HepG2 (cell line): ENCODE results near the gene ASPHD1. TPM values are rescaled to one million over a fixed set of nuclear protein-coding genes. Genes with fewer than 3 reads are reported as not detected.

Source experiments
- ATF1 ChIP-seq: IDR thresholded peaks from 2 replicates; pipeline ENCODE4 v1.6.1; 2016; ENCODE audit warnings: mild to moderate bottlenecking, control low read depth
- EED ChIP-seq: sonication (generic); formaldehyde crosslinking; IDR thresholded peaks from 2 replicates; pipeline ENCODE4 v1.5.0; 2020; ENCODE audit warnings: mild to moderate bottlenecking, missing genetic modification reagents
- FOXM1 ChIP-seq: sonication (generic); formaldehyde crosslinking; IDR thresholded peaks from 2 replicates; pipeline ENCODE4 v1.5.0; 2020; ENCODE audit warnings: missing genetic modification reagents
- IRX3 ChIP-seq: sonication (generic); formaldehyde crosslinking; IDR thresholded peaks from 2 replicates; pipeline ENCODE4 v1.8.1; 2023; ENCODE audit warnings: mild to moderate bottlenecking, low read depth, missing genetic modification reagents, borderline replicate concordance
- KDM2A ChIP-seq: sonication (generic); formaldehyde crosslinking; IDR thresholded peaks from 2 replicates; pipeline ENCODE4 v1.4.0; 2020; ENCODE audit warnings: low read depth, missing genetic modification reagents, borderline replicate concordance
- KDM5A ChIP-seq: fragments of 200-600 bp; sonication (generic); IDR thresholded peaks from 2 replicates; pipeline ENCODE4 v1.7.0; 2018; ENCODE audit warnings: antibody characterized with exemption, mild to moderate bottlenecking, low read length, borderline replicate concordance
- MAF1 ChIP-seq: sonication (generic); formaldehyde crosslinking; IDR thresholded peaks from 2 replicates; pipeline ENCODE4 v1.5.0; 2020; ENCODE audit warnings: missing genetic modification reagents, borderline replicate concordance
- MTF1 ChIP-seq: sonication (generic); formaldehyde crosslinking; IDR thresholded peaks from 2 replicates; pipeline ENCODE4 v1.5.0; 2020; ENCODE audit warnings: missing genetic modification reagents
- MXD4 ChIP-seq: IDR thresholded peaks from 2 replicates; pipeline ENCODE4 v1.6.1; 2016; ENCODE audit warnings: mild to moderate bottlenecking, missing biosample characterization, missing genetic modification reagents
- NR2F1 ChIP-seq, 2 experiments: fragments of 450-650 bp in 1 of 2; formaldehyde crosslinking in 1 of 2; IDR thresholded peaks; 2 replicates each; pipeline versions ENCODE4 v1.5.0 to v1.6.1; 2016 to 2020; ENCODE audit warnings: mild to moderate bottlenecking in 1 of 2, missing compliant biosample characterization in 1 of 2, missing genetic modification reagents in 1 of 2, moderate library complexity in 1 of 2
- PBX3 ChIP-seq: sonication (generic); formaldehyde crosslinking; IDR thresholded peaks from 2 replicates; pipeline ENCODE4 v1.8.1; 2023; ENCODE audit warnings: missing genetic modification reagents, inconsistent platforms, borderline replicate concordance
- RBFOX2 ChIP-seq: fragments of 200-400 bp; formaldehyde crosslinking; IDR thresholded peaks from 2 replicates; pipeline ENCODE4 v1.6.1; 2017; ENCODE audit warnings: low read depth, mild to moderate bottlenecking, low read length
- SMC3 ChIP-seq: IDR thresholded peaks from 2 replicates; pipeline ENCODE4 v1.6.1; 2011; ENCODE audit warnings: low read length, improper control_type of control experiment
- TEAD2 ChIP-seq: sonication (generic); formaldehyde crosslinking; IDR thresholded peaks from 2 replicates; pipeline ENCODE4 v1.9.0; 2021; ENCODE audit warnings: missing genetic modification reagents
- ZNF160 ChIP-seq: sonication (generic); formaldehyde crosslinking; IDR thresholded peaks from 2 replicates; pipeline ENCODE4 v1.8.0; 2022; ENCODE audit warnings: mild to moderate bottlenecking, inconsistent platforms, missing genetic modification reagents
- ZNF282 ChIP-seq: fragments of 450-650 bp; IDR thresholded peaks from 2 replicates; pipeline ENCODE4 v1.6.1; 2018; ENCODE audit not compliant: partially characterized antibody
- ZNF672 ChIP-seq: sonication (generic); formaldehyde crosslinking; IDR thresholded peaks from 2 replicates; pipeline ENCODE4 v1.8.1; 2022; ENCODE audit warnings: missing genetic modification reagents
- ZNF713 ChIP-seq: sonication (generic); formaldehyde crosslinking; IDR thresholded peaks from 2 replicates; pipeline ENCODE4 v1.4.0; 2020; ENCODE audit warnings: mild to moderate bottlenecking, missing genetic modification reagents
- ZNF749 ChIP-seq: sonication (generic); formaldehyde crosslinking; IDR thresholded peaks from 2 replicates; pipeline ENCODE4 v1.8.0; 2022; ENCODE audit warnings: mild to moderate bottlenecking, missing genetic modification reagents, moderate library complexity, borderline replicate concordance
- ZNF761 ChIP-seq: sonication (generic); formaldehyde crosslinking; conservative IDR thresholded peaks from 2 replicates; pipeline ENCODE4 v1.4.0; 2020; ENCODE audit warnings: mild to moderate bottlenecking, missing genetic modification reagents
- ZNF768 ChIP-seq: sonication (generic); formaldehyde crosslinking; IDR thresholded peaks from 2 replicates; pipeline ENCODE4 v1.4.0; 2020; ENCODE audit warnings: missing genetic modification reagents
- ZNF839 ChIP-seq: sonication (generic); formaldehyde crosslinking; IDR thresholded peaks from 2 replicates; pipeline ENCODE4 v1.4.0; 2020; ENCODE audit warnings: missing genetic modification reagents, mild to moderate bottlenecking, borderline replicate concordance
- ZSCAN21 ChIP-seq: sonication (generic); formaldehyde crosslinking; IDR thresholded peaks from 2 replicates; pipeline ENCODE4 v1.8.0; 2022; ENCODE audit warnings: mild to moderate bottlenecking, missing genetic modification reagents, moderate library complexity, borderline replicate concordance
- polyA plus RNA-seq, 8 experiments: library from polyadenylated mRNA; depleted of rRNA in 3 of 8; stranded (reverse) in 7 of 8; unstranded in 1 of 8; fragments of >200 nt; fragmentation: Illumina TruSeq in 4 of 8; extraction: Trizol in 4 of 8; gene quantifications; 2 replicates each; pipeline versions ENCODE4 v1.2.1 to v1.2.3, GENCODE V29; 2011 to 2016; ENCODE audit warnings: low read depth in 4 of 8, missing spikeins in 1 of 8, mixed read lengths in 1 of 8; ENCODE audit not compliant: insufficient read depth in 1 of 8
- total RNA-seq, 5 experiments: library from RNA; depleted of rRNA; stranded (reverse); fragments of >200 nt; fragmentation: Illumina TruSeq; extraction: Trizol; gene quantifications; 2 replicates each; pipeline ENCODE4 v1.2.3, GENCODE V29; 2016; ENCODE audit warnings: low read depth in 1 of 5
- TF ChIP-seq, protein P1 (sequence below): sonication (generic); formaldehyde crosslinking; IDR thresholded peaks from 2 replicates; pipeline ENCODE4 v1.4.0; 2020; ENCODE audit warnings: missing genetic modification reagents
- TF ChIP-seq, protein P2 (sequence below): sonication (generic); formaldehyde crosslinking; IDR thresholded peaks from 2 replicates; pipeline ENCODE4 v1.4.0; 2020; ENCODE audit warnings: missing genetic modification reagents, borderline replicate concordance

Gene ASPHD1
- total and polyA plus RNA-seq, 2 of the 13 experiments (the other 11 are each of a cell fraction or from before 2014, with no cell fraction given), result 13.1 to 19.7 TPM

- TF ChIP-seq KDM5A (no peak; the same call in 1 of the 2 replicates), EED (CRISPR knock-in tag) (no peak; the same call in 1 of the 2 replicates), RBFOX2 (peak; percentile 55; the same call in 1 of the 2 replicates), TEAD2 (CRISPR knock-in tag) (0 out of 2 replicates have a peak, but pooled peaks have one; percentile 6), ZNF749 (peak; percentile 90; the same call in 1 of the 2 replicates), ZNF672 (CRISPR knock-in tag) (no peak; the same call in 1 of the 2 replicates), MAF1 (CRISPR knock-in tag) (no peak), ZNF761 (CRISPR knock-in tag) (0 out of 2 replicates have a peak, but pooled peaks have one; percentile 29), ATF1 (CRISPR knock-in tag) (no peak), SMC3 (no peak), PBX3 (CRISPR knock-in tag) (no peak), FOXM1 (no peak), ZNF713 (0 out of 2 replicates have a peak, but pooled peaks have one; percentile 64), ZNF839 (CRISPR knock-in tag) (no peak), MXD4 (CRISPR knock-in tag) (no peak; the same call in 1 of the 2 replicates), ZNF768 (no peak), KDM2A (CRISPR knock-in tag) (0 out of 2 replicates have a peak, but pooled peaks have one; percentile 48), ZSCAN21 (peak; percentile 75; the same call in 1 of the 2 replicates), ZNF282 (no peak), NR2F1 (CRISPR knock-in tag; IDR thresholded peaks at IDR 0.05) (no peak; a peak in 1 of 4 replicates), ZNF160 (CRISPR knock-in tag) (no peak; the same call in 1 of the 2 replicates), MTF1 (CRISPR knock-in tag) (no peak; the same call in 1 of the 2 replicates), IRX3 (CRISPR knock-in tag) (no peak; the same call in 1 of the 2 replicates)
- TF ChIP-seq, protein P1, sequence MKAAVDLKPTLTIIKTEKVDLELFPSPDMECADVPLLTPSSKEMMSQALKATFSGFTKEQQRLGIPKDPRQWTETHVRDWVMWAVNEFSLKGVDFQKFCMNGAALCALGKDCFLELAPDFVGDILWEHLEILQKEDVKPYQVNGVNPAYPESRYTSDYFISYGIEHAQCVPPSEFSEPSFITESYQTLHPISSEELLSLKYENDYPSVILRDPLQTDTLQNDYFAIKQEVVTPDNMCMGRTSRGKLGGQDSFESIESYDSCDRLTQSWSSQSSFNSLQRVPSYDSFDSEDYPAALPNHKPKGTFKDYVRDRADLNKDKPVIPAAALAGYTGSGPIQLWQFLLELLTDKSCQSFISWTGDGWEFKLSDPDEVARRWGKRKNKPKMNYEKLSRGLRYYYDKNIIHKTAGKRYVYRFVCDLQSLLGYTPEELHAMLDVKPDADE (CRISPR knock-in tag), result no peak
- TF ChIP-seq, protein P2, sequence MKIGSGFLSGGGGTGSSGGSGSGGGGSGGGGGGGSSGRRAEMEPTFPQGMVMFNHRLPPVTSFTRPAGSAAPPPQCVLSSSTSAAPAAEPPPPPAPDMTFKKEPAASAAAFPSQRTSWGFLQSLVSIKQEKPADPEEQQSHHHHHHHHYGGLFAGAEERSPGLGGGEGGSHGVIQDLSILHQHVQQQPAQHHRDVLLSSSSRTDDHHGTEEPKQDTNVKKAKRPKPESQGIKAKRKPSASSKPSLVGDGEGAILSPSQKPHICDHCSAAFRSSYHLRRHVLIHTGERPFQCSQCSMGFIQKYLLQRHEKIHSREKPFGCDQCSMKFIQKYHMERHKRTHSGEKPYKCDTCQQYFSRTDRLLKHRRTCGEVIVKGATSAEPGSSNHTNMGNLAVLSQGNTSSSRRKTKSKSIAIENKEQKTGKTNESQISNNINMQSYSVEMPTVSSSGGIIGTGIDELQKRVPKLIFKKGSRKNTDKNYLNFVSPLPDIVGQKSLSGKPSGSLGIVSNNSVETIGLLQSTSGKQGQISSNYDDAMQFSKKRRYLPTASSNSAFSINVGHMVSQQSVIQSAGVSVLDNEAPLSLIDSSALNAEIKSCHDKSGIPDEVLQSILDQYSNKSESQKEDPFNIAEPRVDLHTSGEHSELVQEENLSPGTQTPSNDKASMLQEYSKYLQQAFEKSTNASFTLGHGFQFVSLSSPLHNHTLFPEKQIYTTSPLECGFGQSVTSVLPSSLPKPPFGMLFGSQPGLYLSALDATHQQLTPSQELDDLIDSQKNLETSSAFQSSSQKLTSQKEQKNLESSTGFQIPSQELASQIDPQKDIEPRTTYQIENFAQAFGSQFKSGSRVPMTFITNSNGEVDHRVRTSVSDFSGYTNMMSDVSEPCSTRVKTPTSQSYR (CRISPR knock-in tag), result peak; percentile 16; the same call in 1 of the 2 replicates
Measured at GRCh38 chr16:29900102-29900887, at the start of gene ASPHD1 (continued).
